ENCODE data around the gene CELF5.
A peak's percentile ranks its signal among the peaks of the same experiment; 100 is the strongest.

Gene CELF5

DNA sequence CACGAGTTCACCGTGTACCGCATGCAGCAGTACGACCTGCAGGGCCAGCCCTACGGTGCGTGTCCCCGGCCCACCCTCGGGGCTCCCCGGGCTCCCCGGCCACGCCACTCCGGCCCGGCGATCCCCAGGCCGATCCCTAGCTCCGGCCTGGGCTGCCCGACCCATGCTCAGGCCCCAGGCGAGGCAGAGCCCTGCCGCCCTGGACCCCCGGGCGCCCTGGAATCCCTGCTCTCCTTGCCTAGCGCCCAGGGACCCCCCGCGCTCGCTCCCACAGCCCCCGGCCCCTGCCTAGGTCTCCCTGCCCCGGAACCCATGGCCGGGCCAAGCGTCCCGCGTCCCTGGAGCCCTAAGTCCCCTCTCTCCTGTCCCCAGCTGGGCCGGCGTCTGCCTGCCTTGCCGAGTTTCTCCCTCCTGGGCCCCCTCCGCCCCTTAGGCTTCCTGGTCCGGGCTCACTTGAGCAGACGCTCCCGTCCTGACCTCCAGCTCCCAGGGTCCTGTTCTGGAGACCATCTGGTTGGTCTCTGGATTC lies 38.2 kb upstream of the CELF5 start:
- Histone ChIP-seq H3K27me3 (ENCODE audit: control insufficient read depth in 3 of 3, insufficient read depth in 3 of 3, low read depth in 1 of 3, low read length in 3 of 3) (no peaks in the 10 kb centered on the region), H3K4me1 (ENCODE audit: control insufficient read depth in 2 of 2, insufficient read depth in 1 of 2, low read depth in 1 of 2, low read length in 2 of 2) (peaks cover 6 to 12% of the 10 kb centered on the region in 2 donors), H3K27ac (replicated peaks; ENCODE audit: low read length) (no peak overlapping the region), H2BK5ac (ENCODE audit: low read length) (peak overlapping the region; percentile 90), H3K4me3 (ENCODE audit: low read length in 2 of 2) (peak overlapping the region; percentile 75 to 94), H2AFZ (ENCODE audit: low read length) (peak overlapping the region; percentile 96), H3K4me2 (ENCODE audit: insufficient read depth, low read length, poor library complexity, severe bottlenecking) (peak overlapping the region; percentile 93), H3K9me3 (replicated peaks in 1 of 2; ENCODE audit: control insufficient read depth in 2 of 2, insufficient read depth in 1 of 2, low read depth in 1 of 2, low read length in 2 of 2) (no peaks in the 10 kb centered on the region), H3K36me3 (replicated peaks in 1 of 2; ENCODE audit: control insufficient read depth in 2 of 2, insufficient read depth in 2 of 2, low read length in 2 of 2) (peaks cover 6 to 7% of the 10 kb centered on the region in 2 donors), H2BK120ac (ENCODE audit: low read depth, low read length) (no peak overlapping the region), H4K91ac (ENCODE audit: low read depth, low read length, poor library complexity) (no peak overlapping the region), H3K79me1 (ENCODE audit: low read depth, low read length) (peaks cover 42% of the 10 kb centered on the region), H3K4ac (ENCODE audit: low read length) (peak overlapping the region; percentile 93), H3K18ac (ENCODE audit: low read length) (peak overlapping the region; percentile 93), H3K23ac (ENCODE audit: low read depth, low read length, poor library complexity) (peak overlapping the region; percentile 98), H4K8ac (ENCODE audit: low read depth, low read length) (peak overlapping the region; percentile 43), H3K9ac (ENCODE audit: low read depth, low read length, poor library complexity) (peak overlapping the region; percentile 99), H2AK5ac (ENCODE audit: low read depth, low read length) (peak overlapping the region; percentile 91), H3K14ac (ENCODE audit: low read length) (peak overlapping the region; percentile 71), H2BK12ac (ENCODE audit: low read length) (no peak overlapping the region), H2BK15ac (ENCODE audit: low read length) (peak overlapping the region; percentile 43)
- WGBS, 2 donors (ENCODE audit: extremely low coverage in 2 of 2, insufficient read length in 2 of 2, insufficient replicate concordance in 1 of 2) = no CpG with 5 or more reads among the region's 38 CpGs
- DNase-seq (ENCODE audit: low spot score) = no peak

DNA sequence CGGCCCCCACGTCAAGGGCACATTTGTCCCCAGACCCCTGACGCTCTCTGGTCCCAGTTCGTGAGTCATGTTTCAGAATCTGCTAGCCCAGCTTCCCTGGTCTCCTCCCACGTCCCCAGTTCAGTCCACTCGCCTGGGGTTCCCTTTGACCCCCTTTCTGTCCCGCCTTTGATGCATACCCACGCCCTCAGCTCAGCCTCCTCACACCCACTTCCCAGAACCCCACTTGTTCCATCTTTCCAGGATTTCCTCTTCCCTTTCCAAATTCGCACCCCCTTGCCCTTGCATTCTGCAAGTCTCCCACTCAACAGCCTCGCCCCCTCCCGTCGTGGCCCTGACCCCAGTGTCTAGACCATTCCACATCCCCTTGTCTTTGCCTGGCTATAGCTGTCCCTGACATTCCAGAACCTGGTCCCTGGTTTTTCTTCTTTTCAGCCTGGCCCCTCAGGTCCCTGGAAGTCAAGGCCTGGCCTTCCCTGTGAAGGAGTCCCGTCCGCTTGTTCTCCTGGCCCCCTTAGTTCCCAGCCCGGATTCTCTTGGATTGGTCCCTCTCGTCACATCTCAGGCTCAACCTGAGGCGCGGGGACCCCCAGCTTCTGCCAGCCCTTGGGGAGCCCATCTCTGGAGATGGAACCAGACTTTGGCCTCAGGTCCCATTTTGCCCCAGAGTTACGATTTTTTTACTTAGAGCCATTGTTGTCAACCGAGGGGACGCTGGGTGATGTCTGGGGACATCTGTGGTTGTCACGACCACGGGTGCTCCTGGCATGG lies 37.4 kb upstream of the CELF5 start:
- Histone ChIP-seq H2BK12ac (ENCODE audit: low read length) (no peak overlapping the region), H3K9ac (ENCODE audit: low read depth, low read length, poor library complexity) (peak overlapping the region; percentile 99), H3K18ac (ENCODE audit: low read length) (no peak overlapping the region), H3K36me3 (replicated peaks in 1 of 2; ENCODE audit: control insufficient read depth in 2 of 2, insufficient read depth in 2 of 2, low read length in 2 of 2) (peaks cover 6 to 11% of the 10 kb centered on the region in 2 donors), H3K14ac (ENCODE audit: low read length) (peak overlapping the region; percentile 99), H3K23ac (ENCODE audit: low read depth, low read length, poor library complexity) (no peak overlapping the region), H2BK5ac (ENCODE audit: low read length) (no peak overlapping the region), H3K4me2 (ENCODE audit: insufficient read depth, low read length, poor library complexity, severe bottlenecking) (peak overlapping the region; percentile 93), H4K8ac (ENCODE audit: low read depth, low read length) (peak overlapping the region; percentile 30), H3K79me1 (ENCODE audit: low read depth, low read length) (peaks cover 43% of the 10 kb centered on the region), H3K4ac (ENCODE audit: low read length) (peak overlapping the region; percentile 37), H3K4me3 (ENCODE audit: low read length in 2 of 2) (peak overlapping the region; percentile 75 to 94), H2AK5ac (ENCODE audit: low read depth, low read length) (peak overlapping the region; percentile 10), H3K27me3 (ENCODE audit: control insufficient read depth in 3 of 3, insufficient read depth in 3 of 3, low read depth in 1 of 3, low read length in 3 of 3) (no peaks in the 10 kb centered on the region), H2BK15ac (ENCODE audit: low read length) (no peak overlapping the region), H3K27ac (replicated peaks; ENCODE audit: low read length) (no peak overlapping the region), H3K9me3 (replicated peaks in 1 of 2; ENCODE audit: control insufficient read depth in 2 of 2, insufficient read depth in 1 of 2, low read depth in 1 of 2, low read length in 2 of 2) (no peaks in the 10 kb centered on the region), H4K91ac (ENCODE audit: low read depth, low read length, poor library complexity) (no peak overlapping the region), H2AFZ (ENCODE audit: low read length) (no peak overlapping the region), H2BK120ac (ENCODE audit: low read depth, low read length) (no peak overlapping the region), H3K4me1 (ENCODE audit: control insufficient read depth in 2 of 2, insufficient read depth in 1 of 2, low read depth in 1 of 2, low read length in 2 of 2) (peaks cover 6 to 12% of the 10 kb centered on the region in 2 donors)
- no CpG with 5 or more reads among the region's 23 CpGs for WGBS, 2 donors (ENCODE audit: extremely low coverage in 2 of 2, insufficient read length in 2 of 2, insufficient replicate concordance in 1 of 2)
- no peak for DNase-seq (ENCODE audit: low spot score)

DNA sequence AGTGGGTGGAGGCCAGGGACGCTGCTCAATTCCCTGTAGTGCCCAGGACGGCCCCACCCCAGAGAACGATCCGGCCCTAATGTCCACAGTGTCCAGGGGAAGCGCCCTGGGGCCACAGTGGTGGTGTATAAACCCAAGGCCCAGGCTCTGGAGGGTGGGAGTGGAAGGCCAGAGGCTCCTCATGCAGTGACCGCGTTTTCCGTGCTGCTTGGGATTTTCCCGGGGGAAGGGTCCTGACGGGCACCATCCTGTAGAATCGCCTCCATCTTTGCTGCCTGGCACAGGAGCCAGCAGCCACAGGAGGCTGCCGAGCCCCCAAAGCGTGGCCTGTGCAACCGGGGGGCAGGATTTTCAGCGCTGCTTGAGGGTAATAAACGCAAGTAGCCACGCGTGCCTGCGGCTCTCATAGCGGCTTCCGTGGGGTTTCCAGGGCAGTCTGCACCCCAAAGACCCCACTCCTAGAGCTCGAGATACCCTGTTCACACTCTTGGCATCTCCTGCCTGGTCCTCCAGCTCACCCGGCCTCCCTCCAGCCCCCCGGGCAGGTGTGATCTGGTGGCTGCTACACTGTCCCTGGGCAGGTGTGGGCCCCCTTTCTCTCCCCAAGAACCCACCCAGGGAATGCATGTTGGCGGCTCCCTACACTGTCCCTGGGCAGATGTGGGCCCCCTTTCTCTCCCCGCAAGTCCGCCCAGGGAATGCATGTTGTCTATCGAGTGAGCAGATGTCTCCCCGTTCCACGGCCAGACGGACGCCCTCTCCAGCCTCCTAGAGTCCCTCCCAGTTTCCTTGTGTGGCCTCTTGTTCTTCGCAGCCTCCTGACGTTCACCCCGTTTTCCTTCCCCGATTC lies 36.6 kb upstream of the CELF5 start:
- H3K4me3 ChIP-seq (ENCODE audit: low read length in 2 of 2) = peak overlapping the region in 1 of 2 donors; percentile 75
- peaks cover 6 to 12% of the 10 kb centered on the region in 2 donors for H3K4me1 ChIP-seq (ENCODE audit: control insufficient read depth in 2 of 2, insufficient read depth in 1 of 2, low read depth in 1 of 2, low read length in 2 of 2)
- H3K36me3 ChIP-seq (replicated peaks in 1 of 2; ENCODE audit: control insufficient read depth in 2 of 2, insufficient read depth in 2 of 2, low read length in 2 of 2) = peaks cover 6 to 11% of the 10 kb centered on the region in 2 donors
- H2AK5ac ChIP-seq (ENCODE audit: low read depth, low read length) = no peak overlapping the region
- no peak overlapping the region for H3K27ac ChIP-seq (replicated peaks; ENCODE audit: low read length)
- H3K4me2 ChIP-seq (ENCODE audit: insufficient read depth, low read length, poor library complexity, severe bottlenecking) = no peak overlapping the region
- H3K9ac ChIP-seq (ENCODE audit: low read depth, low read length, poor library complexity) = no peak overlapping the region
- H3K79me1 ChIP-seq (ENCODE audit: low read depth, low read length) = peaks cover 47% of the 10 kb centered on the region
- H4K8ac ChIP-seq (ENCODE audit: low read depth, low read length) = no peak overlapping the region
- DNase-seq (ENCODE audit: low spot score) = no peak
- H3K14ac ChIP-seq (ENCODE audit: low read length) = no peak overlapping the region
- no CpG with 5 or more reads among the region's 36 CpGs for WGBS, 2 donors (ENCODE audit: extremely low coverage in 2 of 2, insufficient read length in 2 of 2, insufficient replicate concordance in 1 of 2)
- H2BK5ac ChIP-seq (ENCODE audit: low read length) = no peak overlapping the region
- no peak overlapping the region for H3K18ac ChIP-seq (ENCODE audit: low read length)
- H4K91ac ChIP-seq (ENCODE audit: low read depth, low read length, poor library complexity) = no peak overlapping the region
- no peak overlapping the region for H2BK12ac ChIP-seq (ENCODE audit: low read length)
- no peaks in the 10 kb centered on the region for H3K9me3 ChIP-seq (replicated peaks in 1 of 2; ENCODE audit: control insufficient read depth in 2 of 2, insufficient read depth in 1 of 2, low read depth in 1 of 2, low read length in 2 of 2)
- H2BK15ac ChIP-seq (ENCODE audit: low read length) = no peak overlapping the region
- H3K27me3 ChIP-seq (ENCODE audit: control insufficient read depth in 3 of 3, insufficient read depth in 3 of 3, low read depth in 1 of 3, low read length in 3 of 3) = no peaks in the 10 kb centered on the region
- H3K4ac ChIP-seq (ENCODE audit: low read length) = peak overlapping the region; percentile 37
- H2BK120ac ChIP-seq (ENCODE audit: low read depth, low read length) = no peak overlapping the region
- H3K23ac ChIP-seq (ENCODE audit: low read depth, low read length, poor library complexity) = no peak overlapping the region
- H2AFZ ChIP-seq (ENCODE audit: low read length) = no peak overlapping the region
